Body of pancreas (tissue), 4 donors: Measurements from ENCODE around the gene TBC1D7.

Experiments used
- CTCF ChIP-seq, 7 experiments: fragments of 450-650 bp in 4 of 7; fragments of 200-600 bp in 3 of 7; sonication (generic) in 3 of 7; IDR thresholded peaks; one replicate each; pipeline ENCODE4 v1.5.1; 2016 to 2019; ENCODE audit warnings: antibody characterized with exemption in 7 of 7
- POLR2A ChIP-seq, 3 donors: fragments of 450-650 bp; IDR thresholded peaks; one replicate each; pipeline ENCODE4 v1.6.1; 2016; ENCODE audit warnings: antibody characterized with exemption in 3 of 3, mild to moderate bottlenecking in 2 of 3

GRCh38 chr6:13315896-13316295 lies 12.4 kb downstream of the TBC1D7 start:
- TF ChIP-seq CTCF (IDR thresholded peaks at IDR 0.05): no peak
- TF ChIP-seq POLR2A (IDR thresholded peaks at IDR 0.05): no peak
